ENCODE data around the gene ATXN2.
"Not testable (repeated sequence)": the region's sequence is repeated elsewhere in the genome, so short reads cannot be mapped to it uniquely, and the experiment has no call there.

ATXN2 gene, protein sequence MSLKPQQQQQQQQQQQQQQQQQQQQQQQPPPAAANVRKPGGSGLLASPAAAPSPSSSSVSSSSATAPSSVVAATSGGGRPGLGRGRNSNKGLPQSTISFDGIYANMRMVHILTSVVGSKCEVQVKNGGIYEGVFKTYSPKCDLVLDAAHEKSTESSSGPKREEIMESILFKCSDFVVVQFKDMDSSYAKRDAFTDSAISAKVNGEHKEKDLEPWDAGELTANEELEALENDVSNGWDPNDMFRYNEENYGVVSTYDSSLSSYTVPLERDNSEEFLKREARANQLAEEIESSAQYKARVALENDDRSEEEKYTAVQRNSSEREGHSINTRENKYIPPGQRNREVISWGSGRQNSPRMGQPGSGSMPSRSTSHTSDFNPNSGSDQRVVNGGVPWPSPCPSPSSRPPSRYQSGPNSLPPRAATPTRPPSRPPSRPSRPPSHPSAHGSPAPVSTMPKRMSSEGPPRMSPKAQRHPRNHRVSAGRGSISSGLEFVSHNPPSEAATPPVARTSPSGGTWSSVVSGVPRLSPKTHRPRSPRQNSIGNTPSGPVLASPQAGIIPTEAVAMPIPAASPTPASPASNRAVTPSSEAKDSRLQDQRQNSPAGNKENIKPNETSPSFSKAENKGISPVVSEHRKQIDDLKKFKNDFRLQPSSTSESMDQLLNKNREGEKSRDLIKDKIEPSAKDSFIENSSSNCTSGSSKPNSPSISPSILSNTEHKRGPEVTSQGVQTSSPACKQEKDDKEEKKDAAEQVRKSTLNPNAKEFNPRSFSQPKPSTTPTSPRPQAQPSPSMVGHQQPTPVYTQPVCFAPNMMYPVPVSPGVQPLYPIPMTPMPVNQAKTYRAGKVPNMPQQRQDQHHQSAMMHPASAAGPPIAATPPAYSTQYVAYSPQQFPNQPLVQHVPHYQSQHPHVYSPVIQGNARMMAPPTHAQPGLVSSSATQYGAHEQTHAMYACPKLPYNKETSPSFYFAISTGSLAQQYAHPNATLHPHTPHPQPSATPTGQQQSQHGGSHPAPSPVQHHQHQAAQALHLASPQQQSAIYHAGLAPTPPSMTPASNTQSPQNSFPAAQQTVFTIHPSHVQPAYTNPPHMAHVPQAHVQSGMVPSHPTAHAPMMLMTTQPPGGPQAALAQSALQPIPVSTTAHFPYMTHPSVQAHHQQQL

DNA sequence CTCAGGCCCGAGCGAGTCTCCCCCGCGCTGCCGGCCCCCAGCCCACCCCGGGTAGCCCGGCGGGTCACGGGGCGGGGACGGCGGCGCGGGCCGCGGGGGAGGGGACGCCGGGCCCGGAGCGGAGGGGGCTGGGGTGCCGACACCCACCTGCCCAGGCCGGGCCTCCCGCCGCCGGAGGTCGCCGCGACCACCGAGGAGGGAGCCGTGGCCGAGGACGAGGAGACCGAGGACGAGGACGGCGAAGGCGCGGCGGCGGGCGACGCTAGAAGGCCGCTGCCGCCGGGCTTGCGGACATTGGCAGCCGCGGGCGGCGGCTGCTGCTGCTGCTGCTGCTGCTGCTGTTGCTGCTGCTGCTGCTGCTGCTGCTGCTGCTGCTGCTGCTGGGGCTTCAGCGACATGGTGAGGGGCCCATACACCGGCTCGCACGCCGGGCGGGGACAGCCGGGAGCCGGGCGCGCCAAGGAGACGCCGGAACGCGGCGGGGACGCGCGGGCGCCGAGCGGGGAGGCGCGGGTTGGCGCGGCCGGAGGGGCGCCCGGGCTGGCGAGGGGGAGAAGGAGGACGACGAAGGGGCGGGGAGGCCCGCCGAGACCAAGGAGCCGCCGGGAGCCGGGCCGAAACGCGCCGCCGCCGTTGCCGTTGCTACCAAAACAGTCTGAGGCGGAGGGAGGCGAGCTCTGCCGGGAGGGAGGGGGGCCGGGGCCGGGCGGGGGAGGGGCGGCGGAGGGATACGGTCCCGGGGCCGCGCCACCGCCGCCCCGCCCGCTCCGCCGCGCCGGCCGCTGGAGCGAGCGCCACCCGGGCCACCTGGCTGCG lies at the start of gene ATXN2:
ATXN2 (minus strand) TSS at position 679 of the 816 bp plus-strand sequence; CDS start at position 398, 281 bp downstream.
- no peak for DNase-seq (ENCODE audit: low read depth, low spot score)

DNA sequence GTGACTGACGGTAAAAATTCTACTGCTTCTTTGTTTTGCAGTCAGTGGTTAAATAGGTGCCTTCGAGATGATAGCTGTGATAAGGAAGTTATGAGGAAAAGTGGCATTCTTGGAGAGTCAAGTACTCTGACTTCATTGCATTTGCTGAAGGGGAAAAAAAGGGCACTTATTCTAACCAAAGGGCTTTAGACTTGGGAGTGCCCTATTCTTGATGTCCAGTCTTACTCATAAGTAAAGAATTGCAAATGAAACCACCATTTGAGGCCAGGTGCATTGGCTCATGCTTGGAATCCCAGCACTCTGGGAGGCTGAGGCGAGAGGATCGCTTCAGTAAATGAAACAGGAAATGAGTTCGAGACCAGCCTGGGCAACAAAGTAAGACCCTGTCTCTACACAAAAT lies 46.3 kb upstream of the ATXN2 start:
- no peak for DNase-seq (ENCODE audit: low read depth, low spot score)

DNA sequence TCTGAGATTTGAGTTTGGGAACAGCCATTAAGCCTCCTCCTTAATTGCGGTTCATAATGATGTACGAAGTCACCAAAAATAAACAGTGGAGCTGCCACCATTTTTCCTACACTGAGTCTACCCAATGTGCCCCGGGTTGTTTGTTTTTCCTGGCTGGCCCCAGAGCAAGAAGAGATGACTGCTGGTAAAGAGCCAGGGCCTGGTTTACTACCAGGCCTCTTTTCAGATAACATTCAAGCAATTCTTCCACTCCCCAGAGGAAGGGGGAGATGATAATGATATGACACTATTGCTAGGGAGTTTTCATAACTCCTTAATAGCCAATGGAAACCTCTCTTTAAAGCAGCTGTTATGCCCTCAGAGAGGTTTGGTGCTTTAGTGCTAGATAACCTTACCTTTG lies 44.3 kb upstream of the ATXN2 start:
- no peak for DNase-seq (ENCODE audit: low read depth, low spot score)

DNA sequence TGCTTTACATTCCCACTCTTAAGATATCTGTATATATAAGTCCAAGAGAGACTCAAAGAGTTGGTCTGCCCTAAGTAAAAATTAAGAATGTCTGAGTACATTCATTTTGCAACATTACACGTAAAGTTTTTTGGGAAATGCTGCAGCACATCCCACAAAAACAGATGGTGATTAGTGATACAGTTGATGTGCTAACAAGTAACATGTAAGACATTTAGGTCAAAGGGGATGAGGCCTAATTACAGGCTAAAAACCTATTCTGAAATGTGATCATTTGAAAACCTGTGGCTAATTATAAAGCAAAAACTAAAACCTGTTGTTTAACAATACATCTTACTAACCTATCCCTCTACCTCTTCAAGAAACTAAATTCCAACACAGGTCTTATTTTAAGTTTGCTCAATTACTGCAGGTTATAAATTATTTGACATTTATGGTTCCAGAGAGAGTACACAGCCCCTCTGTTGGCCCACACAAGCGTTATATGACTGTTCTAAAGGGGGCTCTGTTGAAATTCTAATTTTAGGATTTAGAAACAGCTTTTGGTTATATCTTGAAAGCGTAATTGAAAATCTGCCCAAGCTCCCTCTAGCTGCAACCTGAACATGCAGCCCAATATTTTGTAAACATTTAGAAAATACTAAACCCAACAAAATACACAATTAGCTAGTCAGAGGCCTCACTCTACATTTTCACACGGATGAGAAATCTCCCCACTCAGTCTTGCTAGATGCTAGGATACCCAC lies 43.7 kb upstream of the ATXN2 start:
- no peak for DNase-seq (ENCODE audit: low read depth, low spot score)

GRCh38 chr12:111640506-111640905 lies 41.4 kb upstream of the ATXN2 start:
- no peak for DNase-seq (ENCODE audit: low read depth, low spot score)

GRCh38 chr12:111638556-111638955 lies 39.4 kb upstream of the ATXN2 start:
- no peak for DNase-seq (ENCODE audit: low read depth, low spot score)

- DNase-seq (ENCODE audit: low read depth, low spot score) = peak; percentile 29
Measured at GRCh38 chr12:111636209-111636945, 37.3 kb upstream of the ATXN2 start.

GRCh38 chr12:111635524-111635923 lies 36.4 kb upstream of the ATXN2 start:
- no peak for DNase-seq (ENCODE audit: low read depth, low spot score)

GRCh38 chr12:111628505-111629260 lies 29.6 kb upstream of the ATXN2 start:
- no peak for DNase-seq (ENCODE audit: low read depth, low spot score)

GRCh38 chr12:111626230-111626629 lies 27.1 kb upstream of the ATXN2 start:
- no peak for DNase-seq (ENCODE audit: low read depth, low spot score)

- DNase-seq (ENCODE audit: low read depth, low spot score) = no peak
Measured at GRCh38 chr12:111624540-111624939, 25.4 kb upstream of the ATXN2 start.

- DNase-seq (ENCODE audit: low read depth, low spot score) = not testable (repeated sequence)
Measured at GRCh38 chr12:111617841-111618240, 18.7 kb upstream of the ATXN2 start.

DNA sequence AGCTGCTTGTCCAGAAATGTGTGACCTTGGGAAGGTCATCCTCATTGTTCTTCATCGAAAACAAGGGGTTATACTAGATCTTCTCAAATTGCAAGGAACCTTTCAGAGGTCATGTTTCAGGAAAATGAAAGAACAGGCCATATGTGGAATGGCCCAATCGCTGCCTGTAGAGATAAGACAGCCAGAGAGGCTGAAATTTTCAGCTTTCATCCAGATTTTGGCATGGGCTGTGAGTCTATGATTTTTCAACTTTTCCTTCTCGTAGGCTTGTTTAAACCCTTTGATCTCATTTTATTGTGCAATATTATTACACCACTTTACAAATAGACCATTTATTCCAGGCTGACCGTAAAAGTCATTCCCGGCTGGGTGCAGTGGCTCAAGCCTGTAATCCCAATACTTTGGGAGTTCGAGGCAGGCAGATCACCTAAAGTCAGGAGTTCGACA lies 17.1 kb upstream of the ATXN2 start:
- no peak for DNase-seq (ENCODE audit: low read depth, low spot score)

DNA sequence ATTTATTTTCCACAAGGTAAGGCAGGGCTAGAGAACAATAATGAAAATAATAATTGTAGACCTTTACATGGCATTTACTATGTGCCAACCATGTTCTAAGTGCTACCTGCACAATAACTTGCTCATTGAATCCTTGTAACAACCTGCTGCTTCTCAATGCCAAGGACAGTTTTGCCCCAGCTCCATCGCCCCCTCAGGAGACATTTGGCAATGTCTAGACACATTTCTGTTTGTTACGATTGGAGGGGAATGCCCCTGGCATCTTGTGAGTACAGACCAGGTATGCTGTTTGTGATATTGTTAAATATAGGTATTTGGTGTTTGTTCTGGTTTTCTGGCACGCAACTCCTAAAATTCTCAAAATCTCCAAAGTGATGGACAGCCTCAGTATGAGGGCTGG lies 8.1 kb upstream of the ATXN2 start:
- no peak for DNase-seq (ENCODE audit: low read depth, low spot score)

DNA sequence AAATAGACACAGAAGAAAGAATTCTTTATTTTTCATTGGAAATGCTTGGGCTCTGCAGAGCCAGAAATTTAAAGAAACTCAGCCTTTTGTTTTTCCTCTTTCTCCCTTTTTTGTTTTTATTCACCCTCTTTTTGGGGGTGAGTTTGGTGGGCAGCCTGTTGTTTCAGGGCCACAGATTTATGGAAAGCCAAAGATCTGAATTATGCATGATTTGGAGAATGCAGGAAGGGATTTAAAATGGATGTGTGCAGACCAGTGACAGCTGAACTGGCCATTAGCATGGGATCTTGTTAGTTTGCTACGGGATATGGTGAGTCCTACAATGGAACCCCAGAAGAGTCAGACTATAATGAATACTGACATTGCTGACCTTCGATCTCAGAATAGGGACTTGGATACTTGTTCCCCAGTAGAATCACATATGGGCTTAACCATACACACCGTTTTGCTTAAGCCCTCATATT lies 7.7 kb upstream of the ATXN2 start:
- DNase-seq (ENCODE audit: low read depth, low spot score) = no peak

- no peak for DNase-seq (ENCODE audit: low read depth, low spot score)
Measured at GRCh38 chr12:111605911-111606766, 7.0 kb upstream of the ATXN2 start.

- not testable (repeated sequence) for DNase-seq (ENCODE audit: low read depth, low spot score)
Measured at GRCh38 chr12:111602857-111603256, 3.7 kb upstream of the ATXN2 start.

DNA sequence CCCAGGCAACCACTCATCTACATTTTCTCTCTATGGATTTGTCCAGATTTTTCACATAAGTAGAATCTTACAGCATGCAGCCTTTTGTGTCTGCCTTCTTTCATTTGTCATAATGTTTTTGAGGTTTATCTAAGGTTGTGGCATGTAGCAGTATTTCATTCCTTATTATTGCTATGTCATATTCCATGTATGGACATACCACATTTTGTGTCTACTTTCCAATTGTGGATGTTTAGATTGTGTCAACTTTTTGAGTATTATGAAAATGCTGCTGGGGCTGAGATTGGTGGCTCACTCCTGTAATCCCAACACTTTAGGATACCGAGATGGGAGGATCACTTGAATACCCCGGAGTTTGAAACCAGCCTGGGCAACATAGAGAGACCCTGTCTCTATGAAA lies 3.2 kb upstream of the ATXN2 start:
- DNase-seq (ENCODE audit: low read depth, low spot score) = no peak

All from smooth muscle cell of the brain vasculature (primary cell).